Tibial artery (tissue), 4 donors: ENCODE results near the gene TRIM72.
"Not testable (repeated sequence)": the region's sequence is repeated elsewhere in the genome, so short reads cannot be mapped to it uniquely, and the experiment has no call there.

Source experiments
- DNase-seq, 2 donors: peaks; one replicate each; pipeline ENCODE4 v3.0.0-alpha.2; 2019
- H3K27ac ChIP-seq, 2 donors: fragments of 200-600 bp; sonication (generic) in 1 of 2; 1 replicate in 1 of 2; 2 replicates in 1 of 2; pipeline ENCODE4 v1.5.1; 2018 to 2019; ENCODE audit warnings: mild to moderate bottlenecking in 1 of 2
- H3K27me3 ChIP-seq, 2 donors: fragments of 200-600 bp; sonication (generic) in 1 of 2; one replicate each; pipeline versions ENCODE4 v1.5.1 to v1.6.0; 2016 to 2019
- H3K36me3 ChIP-seq, 3 donors: fragments of 200-600 bp; sonication (generic) in 2 of 3; one replicate each; pipeline ENCODE4 v1.5.1; 2016 to 2019; ENCODE audit warnings: mild to moderate bottlenecking in 2 of 3
- H3K4me1 ChIP-seq, 4 donors: fragments of 200-600 bp; sonication (generic) in 2 of 4; 1 replicate in 3 of 4; 2 replicates in 1 of 4; pipeline ENCODE4 v1.5.1; 2016 to 2019
- H3K4me3 ChIP-seq, 2 donors: fragments of 200-600 bp; sonication (generic) in 1 of 2; 1 replicate in 1 of 2; 2 replicates in 1 of 2; pipeline ENCODE4 v1.5.1; 2018 to 2019; ENCODE audit warnings: mild to moderate bottlenecking in 2 of 2
- H3K9me3 ChIP-seq, 3 donors: fragments of 200-600 bp; sonication (generic) in 1 of 3; one replicate each; pipeline ENCODE4 v1.5.1; 2016 to 2019
- CTCF ChIP-seq, 2 experiments: fragments of 200-600 bp in 1 of 2; fragments of 450-650 bp in 1 of 2; IDR thresholded peaks; one replicate each; pipeline ENCODE4 v1.5.1; 2017 to 2019; ENCODE audit warnings: antibody characterized with exemption in 2 of 2, mild to moderate bottlenecking in 1 of 2, moderate library complexity in 1 of 2
- intact Hi-C: fragments of 100-400 bp; cut with DNase I; formaldehyde crosslinking; loops from one replicate; pipeline ENCODE4 v1.15.0; 2023; ENCODE audit warnings: low total_unique reads

TRIM72 gene

GRCh38 chr16:31198207-31198882 is 15.6 kb upstream of the TRIM72 start:
- no peaks in the 10 kb centered on the region for H3K27me3 ChIP-seq
- H3K27ac ChIP-seq = no peak overlapping the region
- no peak for DNase-seq
- peaks cover 0 to 22% (median 17%) of the 10 kb centered on the region in 4 donors for H3K4me1 ChIP-seq
- peaks cover 28 to 54% (median 36%) of the 10 kb centered on the region in 3 donors for H3K36me3 ChIP-seq
- no peak for TF ChIP-seq CTCF (IDR thresholded peaks at IDR 0.05)
- no peaks in the 10 kb centered on the region for H3K9me3 ChIP-seq
- no peak overlapping the region for H3K4me3 ChIP-seq
- intact Hi-C loops = no loop called here

GRCh38 chr16:31199430-31200041 is 14.4 kb upstream of the TRIM72 start:
- Histone ChIP-seq H3K4me3 (no peak overlapping the region), H3K9me3 (no peaks in the 10 kb centered on the region), H3K27me3 (no peaks in the 10 kb centered on the region), H3K27ac (no peak overlapping the region), H3K4me1 (peaks cover 0 to 22% (median 17%) of the 10 kb centered on the region in 4 donors), H3K36me3 (peaks cover 16 to 42% (median 24%) of the 10 kb centered on the region in 3 donors)
- DNase-seq = no peak
- intact Hi-C loops = no loop called here
- no peak for TF ChIP-seq CTCF (IDR thresholded peaks at IDR 0.05)

GRCh38 chr16:31200111-31200510 is 13.8 kb upstream of the TRIM72 start:
- H3K4me3 ChIP-seq, DNase-seq, H3K27ac ChIP-seq, intact Hi-C loops, H3K9me3 ChIP-seq, H3K27me3 ChIP-seq: not testable (repeated sequence)
- peaks cover 11 to 36% (median 18%) of the 10 kb centered on the region in 3 donors for H3K36me3 ChIP-seq
- H3K4me1 ChIP-seq = peaks cover 0 to 22% (median 17%) of the 10 kb centered on the region in 4 donors

GRCh38 chr16:31200821-31201568 is 12.9 kb upstream of the TRIM72 start:
- Histone ChIP-seq H3K9me3 (no peaks in the 10 kb centered on the region), H3K4me1 (peaks cover 0 to 22% (median 17%) of the 10 kb centered on the region in 4 donors), H3K36me3 (peaks cover 2 to 27% (median 9%) of the 10 kb centered on the region in 3 donors), H3K27ac (no peak overlapping the region), H3K4me3 (no peak overlapping the region), H3K27me3 (no peaks in the 10 kb centered on the region)
- no peak for TF ChIP-seq CTCF (IDR thresholded peaks at IDR 0.05)
- intact Hi-C loops = no loop called here
- no peak for DNase-seq

GRCh38 chr16:31201582-31202413 is 12.1 kb upstream of the TRIM72 start:
- intact Hi-C loops = no loop called here
- TF ChIP-seq CTCF (IDR thresholded peaks at IDR 0.05) = no peak
- H3K4me3 ChIP-seq = peak overlapping the region; percentile 57 to 70
- H3K36me3 ChIP-seq = peaks cover 0 to 19% (median 1%) of the 10 kb centered on the region in 3 donors
- peaks cover 0 to 22% (median 17%) of the 10 kb centered on the region in 4 donors for H3K4me1 ChIP-seq
- H3K9me3 ChIP-seq = no peaks in the 10 kb centered on the region
- H3K27me3 ChIP-seq = peaks cover 0 to 2% of the 10 kb centered on the region in 2 donors
- peak overlapping the region in 1 of 2 donors; percentile 46 for H3K27ac ChIP-seq
- DNase-seq = no peak
